IPS-18a (cell line): ENCODE results near the gene CDS2.
A peak's percentile ranks its signal among the peaks of the same experiment; 100 is the strongest.

ENCODE experiments used
- H3K27ac ChIP-seq: one replicate; pipeline ENCODE4 v1.5.1; 2013; ENCODE audit warnings: low read length
- H3K27me3 ChIP-seq: one replicate; pipeline ENCODE4 v1.6.1; 2013; ENCODE audit warnings: mild to moderate bottlenecking, low read length; ENCODE audit not compliant: control insufficient read depth, insufficient read depth
- H3K36me3 ChIP-seq: one replicate; pipeline ENCODE4 v1.6.1; 2013; ENCODE audit warnings: low read depth, low read length; ENCODE audit not compliant: control insufficient read depth
- H3K4me1 ChIP-seq: one replicate; pipeline ENCODE4 v1.6.1; 2013; ENCODE audit warnings: low read depth, low read length; ENCODE audit not compliant: control insufficient read depth
- H3K4me3 ChIP-seq: one replicate; pipeline ENCODE4 v1.5.1; 2013; ENCODE audit warnings: low read length
- H3K9ac ChIP-seq: one replicate; pipeline ENCODE4 v1.6.1; 2013; ENCODE audit warnings: mild to moderate bottlenecking, low read length, moderate library complexity
- H3K9me3 ChIP-seq: one replicate; pipeline ENCODE4 v1.6.1; 2013; ENCODE audit warnings: low read depth, low read length; ENCODE audit not compliant: control insufficient read depth

Gene CDS2

DNA sequence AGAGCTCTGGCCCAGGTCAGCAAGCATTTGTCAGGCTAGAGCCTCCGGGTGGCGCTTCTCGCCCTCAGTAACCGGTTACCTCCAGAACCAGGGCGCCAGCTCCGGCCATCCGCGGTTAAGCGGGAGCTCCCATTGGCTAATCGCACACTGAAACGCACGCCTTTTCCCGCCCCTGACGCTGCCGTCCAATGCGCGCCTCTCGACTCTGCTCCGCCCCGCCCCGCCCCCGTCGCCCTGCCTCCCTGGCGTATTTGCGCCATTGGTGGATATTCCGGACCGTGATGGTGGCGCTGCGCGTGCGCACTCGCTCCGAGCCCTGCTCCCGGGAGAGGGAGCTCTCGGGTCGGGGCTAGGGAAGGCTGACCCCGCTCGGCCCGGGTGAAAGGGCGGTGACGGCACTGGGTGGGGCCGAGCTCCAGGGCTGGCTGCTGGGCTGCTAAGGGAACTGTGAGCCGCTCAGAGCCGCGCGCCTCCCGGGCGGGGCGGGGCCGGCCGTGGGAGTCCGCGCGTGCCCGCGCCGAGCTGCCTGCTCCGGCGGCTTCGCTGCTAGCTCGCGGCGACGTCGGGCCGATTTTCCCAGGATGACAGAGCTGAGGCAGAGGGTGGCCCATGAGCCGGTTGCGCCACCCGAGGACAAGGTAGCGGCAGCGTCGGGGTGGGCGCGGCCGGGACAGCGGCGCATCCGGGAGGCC, at the start of gene CDS2:
CDS2 (plus strand) TSS at position 497 of the 692 bp plus-strand sequence; CDS start at position 582, 85 bp downstream.
- H3K9me3 ChIP-seq, result no peaks in the 10 kb centered on the region
- peak within 1 kb of the TSS; percentile 64 for H3K9ac ChIP-seq
- H3K4me1 ChIP-seq, result peaks cover 3% of the 10 kb centered on the region
- peak within 1 kb of the TSS; percentile 72 for H3K4me3 ChIP-seq
- H3K27ac ChIP-seq, result peak within 1 kb of the TSS; percentile 54
- H3K27me3 ChIP-seq, result no peaks in the 10 kb centered on the region
- H3K36me3 ChIP-seq, result no peaks in the 10 kb centered on the region

DNA sequence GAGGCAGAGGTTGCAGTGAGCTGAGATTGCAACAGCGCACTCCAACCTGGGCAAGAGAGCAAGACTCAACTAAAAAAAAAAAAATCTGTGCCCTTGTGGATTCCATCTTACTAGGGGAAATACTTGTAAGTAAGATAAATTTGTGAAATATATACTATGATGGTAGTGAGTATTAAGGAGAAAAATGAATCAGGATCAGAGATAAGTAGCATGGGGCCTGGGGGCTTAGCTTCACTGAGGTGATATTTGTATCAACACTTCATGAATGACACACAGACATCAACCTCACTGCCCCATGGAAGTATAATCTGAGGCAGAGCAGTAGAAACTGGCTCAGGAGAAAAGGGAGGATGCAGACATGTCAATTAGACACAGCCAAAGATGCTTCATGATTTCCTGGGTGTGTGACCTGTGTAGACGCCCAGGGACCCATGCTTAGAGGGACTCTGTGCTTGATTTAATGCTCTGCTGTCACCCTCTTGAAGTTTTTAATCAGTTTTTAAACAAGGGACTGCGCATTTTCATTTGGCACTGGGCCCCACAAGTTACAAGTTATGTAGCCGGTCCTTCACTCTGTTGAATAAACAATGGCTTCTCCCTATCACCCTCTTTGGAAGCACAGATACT, 48.9 kb upstream of the CDS2 start:
- Histone ChIP-seq H3K4me3 (no peak overlapping the region), H3K9ac (no peak overlapping the region), H3K27ac (no peak overlapping the region), H3K36me3 (no peaks in the 10 kb centered on the region), H3K27me3 (no peaks in the 10 kb centered on the region), H3K9me3 (no peaks in the 10 kb centered on the region), H3K4me1 (peaks cover 9% of the 10 kb centered on the region)

DNA sequence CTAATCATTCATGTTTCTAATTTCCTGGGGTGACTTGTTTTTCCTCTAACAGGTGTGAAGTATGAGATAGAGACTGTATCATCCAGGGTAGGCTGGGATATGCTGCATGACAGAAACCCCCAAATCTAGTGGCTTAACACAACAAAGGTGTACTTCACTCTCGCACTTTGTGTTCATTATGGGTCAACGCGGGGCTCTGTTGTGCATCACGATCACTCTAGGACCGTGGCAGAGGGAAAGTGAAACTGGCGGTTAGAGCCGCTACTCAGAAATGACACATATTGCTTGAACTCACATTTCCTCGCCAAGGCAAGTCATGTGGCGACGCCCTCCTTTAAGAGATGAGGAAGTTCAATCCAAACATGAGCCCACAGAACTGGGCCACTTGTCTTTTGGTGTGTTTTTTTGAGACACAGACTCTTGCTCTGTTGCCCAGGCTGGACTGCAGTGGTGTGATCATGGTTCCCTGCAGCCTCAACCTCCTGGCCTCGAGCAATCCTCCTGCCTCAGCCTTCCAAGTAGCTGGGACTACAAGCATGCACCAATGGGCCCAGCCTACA, 48.3 kb upstream of the CDS2 start:
- no peaks in the 10 kb centered on the region for H3K9me3 ChIP-seq
- no peak overlapping the region for H3K27ac ChIP-seq
- H3K36me3 ChIP-seq, result no peaks in the 10 kb centered on the region
- H3K27me3 ChIP-seq, result no peaks in the 10 kb centered on the region
- peaks cover 9% of the 10 kb centered on the region for H3K4me1 ChIP-seq
- H3K4me3 ChIP-seq, result no peak overlapping the region
- H3K9ac ChIP-seq, result no peak overlapping the region

DNA sequence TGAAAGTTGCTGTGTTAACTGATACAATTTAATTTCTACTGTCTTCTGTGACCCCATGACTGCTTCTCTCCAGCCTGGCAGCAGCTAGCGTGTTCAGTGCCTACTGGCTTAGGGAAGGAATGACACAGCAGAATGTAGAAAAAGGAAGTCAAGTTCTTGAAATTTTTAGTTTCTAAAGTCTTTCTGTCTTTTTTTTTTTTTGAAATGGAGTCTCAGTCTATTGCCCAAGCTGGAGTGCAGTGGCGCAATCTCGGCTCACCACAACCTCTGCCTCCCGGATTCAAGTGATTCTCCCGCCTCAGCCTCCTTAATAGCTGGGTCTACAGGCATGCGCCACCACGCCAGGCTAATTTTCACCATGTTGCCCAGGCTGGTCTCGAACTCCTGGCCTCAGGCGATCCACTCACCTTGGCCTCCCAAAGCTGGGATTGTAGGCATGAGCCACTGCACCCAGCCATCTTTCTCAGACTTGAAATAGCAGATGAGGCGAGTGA, 46.4 kb upstream of the CDS2 start:
- Histone ChIP-seq H3K36me3 (no peaks in the 10 kb centered on the region), H3K4me3 (no peak overlapping the region), H3K4me1 (no peaks in the 10 kb centered on the region), H3K9me3 (no peaks in the 10 kb centered on the region), H3K9ac (no peak overlapping the region), H3K27ac (no peak overlapping the region), H3K27me3 (no peaks in the 10 kb centered on the region)

DNA sequence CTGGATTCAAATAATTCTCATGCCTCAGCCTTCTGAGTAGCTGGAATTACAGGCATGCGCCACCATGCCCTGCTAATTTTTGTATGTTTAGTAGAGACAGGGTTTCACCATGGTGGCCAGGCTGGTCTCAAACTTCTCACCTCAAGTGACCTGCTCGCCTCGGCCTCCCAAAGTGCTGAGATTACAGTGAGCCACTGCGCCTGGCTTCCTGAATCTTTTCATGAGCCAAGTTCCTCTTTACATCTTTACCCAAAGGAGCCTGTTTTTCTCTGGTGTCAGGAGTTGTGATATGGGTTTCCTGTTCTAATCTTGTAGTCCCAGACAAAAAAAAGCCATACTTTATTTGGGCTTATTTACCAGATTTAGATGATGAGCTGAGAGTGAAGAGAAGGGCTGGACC, 41.4 kb upstream of the CDS2 start:
- Histone ChIP-seq H3K36me3 (no peaks in the 10 kb centered on the region), H3K4me1 (no peaks in the 10 kb centered on the region), H3K9me3 (no peaks in the 10 kb centered on the region), H3K27me3 (no peaks in the 10 kb centered on the region), H3K4me3 (no peak overlapping the region), H3K27ac (no peak overlapping the region), H3K9ac (no peak overlapping the region)

DNA sequence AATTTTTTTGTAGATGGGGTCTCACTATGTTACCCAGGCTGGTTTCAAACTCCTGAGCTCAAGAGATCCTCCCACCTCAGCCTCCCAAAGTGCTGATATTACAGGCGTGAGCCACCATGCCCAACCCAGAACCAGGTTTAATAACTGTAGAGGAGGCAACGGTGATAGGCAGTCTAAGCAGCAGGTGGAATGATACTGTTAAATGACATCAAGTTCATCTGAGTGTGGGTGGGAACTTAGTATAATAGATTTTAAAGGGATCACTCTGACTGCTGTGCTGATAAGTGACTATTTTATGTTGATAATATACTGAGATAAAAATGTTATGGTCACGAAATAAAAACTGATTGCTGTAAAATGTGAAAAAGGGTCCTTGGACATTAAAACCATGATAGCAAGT, 38.1 kb upstream of the CDS2 start:
- Histone ChIP-seq H3K27ac (no peak overlapping the region), H3K27me3 (no peaks in the 10 kb centered on the region), H3K4me3 (no peak overlapping the region), H3K9me3 (no peaks in the 10 kb centered on the region), H3K36me3 (no peaks in the 10 kb centered on the region), H3K4me1 (no peaks in the 10 kb centered on the region), H3K9ac (no peak overlapping the region)

DNA sequence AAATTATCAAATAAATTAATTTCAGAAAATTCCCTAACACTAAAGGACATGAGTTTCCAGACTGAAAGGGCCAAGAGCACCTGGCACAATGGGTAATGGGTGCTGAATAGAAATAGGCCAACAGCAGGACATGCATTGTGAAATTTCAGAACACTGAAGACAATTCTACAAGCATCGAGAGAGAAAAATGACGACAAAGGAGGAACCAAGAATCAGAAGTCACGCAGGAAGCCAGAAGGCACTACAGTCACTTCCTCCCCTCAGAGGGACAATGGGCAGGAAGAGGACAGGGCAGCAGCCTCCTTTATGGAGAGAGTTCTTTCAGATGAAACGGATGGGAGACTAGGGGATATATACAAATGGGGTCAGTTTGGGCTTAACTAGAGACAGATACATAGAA, 36.6 kb upstream of the CDS2 start:
- Histone ChIP-seq H3K9ac (no peak overlapping the region), H3K9me3 (no peaks in the 10 kb centered on the region), H3K4me1 (no peaks in the 10 kb centered on the region), H3K27ac (no peak overlapping the region), H3K27me3 (no peaks in the 10 kb centered on the region), H3K4me3 (no peak overlapping the region), H3K36me3 (no peaks in the 10 kb centered on the region)

DNA sequence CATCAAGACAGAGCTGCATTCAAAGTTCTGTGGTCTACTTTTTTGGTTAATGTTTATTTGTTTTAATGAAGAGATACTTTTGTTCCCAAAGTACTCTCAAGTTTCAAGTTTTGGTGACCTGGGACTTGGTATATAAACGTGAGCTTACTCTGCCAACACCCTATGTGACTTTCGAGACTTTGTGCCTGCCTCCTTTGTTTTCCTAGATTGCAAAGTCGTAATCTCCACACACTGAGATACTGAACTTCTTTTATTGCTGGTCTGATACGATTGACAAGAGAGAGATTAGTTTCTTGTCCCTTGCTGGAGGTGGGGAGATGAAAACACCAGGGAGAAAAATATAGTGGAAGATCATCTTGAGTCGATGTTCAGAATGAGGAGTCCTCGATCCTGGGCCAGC, 34.9 kb upstream of the CDS2 start:
- Histone ChIP-seq H3K9ac (no peak overlapping the region), H3K27me3 (no peaks in the 10 kb centered on the region), H3K27ac (no peak overlapping the region), H3K36me3 (peaks cover 8% of the 10 kb centered on the region), H3K4me1 (no peaks in the 10 kb centered on the region), H3K9me3 (no peaks in the 10 kb centered on the region), H3K4me3 (no peak overlapping the region)

DNA sequence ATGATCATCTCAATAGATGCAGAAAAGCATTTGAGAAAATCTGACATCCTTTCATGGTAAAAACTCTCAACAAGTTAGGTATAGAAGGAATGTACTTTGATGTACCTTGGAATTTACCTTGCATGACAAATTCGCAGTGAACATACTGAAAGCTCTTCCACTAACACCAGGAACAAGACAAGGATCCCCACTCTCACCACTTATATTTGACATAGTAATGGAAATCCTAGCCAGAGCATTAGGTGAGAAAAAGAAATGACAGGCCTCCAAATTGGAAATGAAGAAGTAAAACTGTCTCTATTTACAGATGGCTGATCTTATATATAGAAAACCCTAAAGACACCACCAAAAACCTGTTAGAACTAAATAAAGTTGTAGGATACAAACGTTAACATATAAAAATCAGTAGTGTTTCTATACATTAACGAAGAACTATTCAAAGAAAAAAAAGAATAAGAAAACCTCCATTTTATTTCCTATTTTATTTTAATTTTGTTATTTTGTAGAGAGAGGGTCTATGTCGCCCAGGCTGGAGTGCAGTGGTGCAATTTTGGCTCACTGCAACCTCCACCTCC, 34.0 kb upstream of the CDS2 start:
- peaks cover 12% of the 10 kb centered on the region for H3K36me3 ChIP-seq
- no peaks in the 10 kb centered on the region for H3K9me3 ChIP-seq
- H3K4me3 ChIP-seq, result no peak overlapping the region
- no peak overlapping the region for H3K27ac ChIP-seq
- no peaks in the 10 kb centered on the region for H3K4me1 ChIP-seq
- H3K9ac ChIP-seq, result no peak overlapping the region
- no peaks in the 10 kb centered on the region for H3K27me3 ChIP-seq

DNA sequence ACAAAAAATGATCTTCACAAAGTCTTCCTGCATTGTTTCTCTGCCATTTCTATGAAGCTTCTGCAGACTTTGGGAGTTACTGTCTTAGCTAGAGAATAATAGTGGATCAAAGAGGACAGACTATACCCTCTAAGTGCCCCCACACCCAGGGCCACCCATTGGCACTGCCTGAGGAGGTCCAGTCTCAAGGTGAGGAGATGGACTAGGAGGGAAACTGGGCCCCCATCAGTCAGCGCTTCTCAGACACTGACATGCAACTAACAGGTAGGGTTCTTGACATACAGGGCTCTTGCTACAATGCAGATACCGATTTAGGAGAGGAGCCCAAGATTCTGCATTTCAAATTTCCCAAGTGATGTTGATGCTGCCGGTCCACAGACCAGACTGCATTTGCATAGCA, 31.4 kb upstream of the CDS2 start:
- Histone ChIP-seq H3K9ac (no peak overlapping the region), H3K27me3 (no peaks in the 10 kb centered on the region), H3K27ac (no peak overlapping the region), H3K36me3 (peaks cover 22% of the 10 kb centered on the region), H3K9me3 (no peaks in the 10 kb centered on the region), H3K4me3 (no peak overlapping the region), H3K4me1 (no peaks in the 10 kb centered on the region)

DNA sequence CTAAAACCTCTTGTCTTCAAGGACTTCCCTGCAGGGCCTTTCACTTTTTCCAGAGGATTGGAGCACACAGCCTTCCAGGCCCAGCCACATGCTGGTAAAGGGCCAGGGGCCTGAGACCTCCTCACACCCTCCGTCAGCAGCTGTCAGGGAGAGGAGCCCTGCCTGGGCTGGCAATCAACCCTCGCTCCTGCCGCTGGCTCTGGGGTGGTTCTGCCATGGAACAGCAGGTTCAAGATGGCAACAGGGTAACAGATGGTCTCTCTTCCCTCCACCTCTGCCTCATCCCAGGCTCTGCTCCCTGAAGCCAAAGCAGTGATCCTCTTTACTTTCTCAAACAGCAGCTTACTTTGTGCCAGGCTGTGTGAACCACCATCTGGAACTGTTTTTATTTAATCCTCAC, 30.9 kb upstream of the CDS2 start:
- Histone ChIP-seq H3K9me3 (no peaks in the 10 kb centered on the region), H3K9ac (no peak overlapping the region), H3K4me1 (no peaks in the 10 kb centered on the region), H3K27me3 (no peaks in the 10 kb centered on the region), H3K4me3 (no peak overlapping the region), H3K27ac (no peak overlapping the region), H3K36me3 (peaks cover 24% of the 10 kb centered on the region)
